ENCODE measurements around the gene ACBD4.

Gene ACBD4, protein sequence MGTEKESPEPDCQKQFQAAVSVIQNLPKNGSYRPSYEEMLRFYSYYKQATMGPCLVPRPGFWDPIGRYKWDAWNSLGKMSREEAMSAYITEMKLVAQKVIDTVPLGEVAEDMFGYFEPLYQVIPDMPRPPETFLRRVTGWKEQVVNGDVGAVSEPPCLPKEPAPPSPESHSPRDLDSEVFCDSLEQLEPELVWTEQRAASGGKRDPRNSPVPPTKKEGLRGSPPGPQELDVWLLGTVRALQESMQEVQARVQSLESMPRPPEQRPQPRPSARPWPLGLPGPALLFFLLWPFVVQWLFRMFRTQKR

DNA sequence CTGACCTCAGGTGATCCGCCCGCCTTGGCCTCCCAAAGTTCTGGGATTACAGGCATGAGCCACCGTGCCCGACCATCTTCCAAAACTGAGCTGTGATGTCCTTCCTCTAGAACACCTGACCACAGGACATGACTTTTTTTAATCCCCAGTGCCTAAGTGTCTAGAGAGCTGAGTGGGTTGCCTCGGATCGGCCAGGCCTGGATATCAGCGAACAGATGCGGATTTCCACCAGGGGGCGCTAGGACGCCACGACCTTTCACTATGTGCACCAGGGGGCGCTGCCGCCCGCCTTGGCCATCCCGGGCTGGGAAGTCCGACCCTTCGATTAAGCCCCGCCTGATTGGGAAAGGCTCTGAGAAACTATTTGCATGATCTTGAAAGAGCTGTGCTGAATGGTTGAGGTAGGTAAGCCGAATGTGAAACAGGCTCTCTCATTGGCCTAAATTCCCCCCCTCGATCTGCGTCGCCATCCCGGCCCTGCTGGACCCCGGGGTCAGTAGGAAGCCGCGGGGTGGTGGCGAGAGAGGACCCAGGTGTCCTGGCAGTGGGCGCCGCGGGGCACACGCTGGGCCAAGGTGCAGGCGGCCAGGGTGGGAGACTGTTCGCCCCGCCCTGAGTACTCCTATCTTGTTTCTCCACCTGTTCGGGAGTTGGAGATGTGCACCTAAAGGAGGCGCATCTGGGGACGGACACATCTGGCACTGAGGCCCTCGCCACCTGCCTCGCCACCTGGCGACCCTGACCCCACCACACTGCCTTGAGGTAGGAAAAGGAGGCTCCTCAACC lies at the start of gene ACBD4:
Gene ACBD4 (plus strand): TSS at position 496 of the 786 bp plus-strand sequence. CDS start 458 bp downstream, outside the sequence.
- intact Hi-C loops (cut with DNase I), result loop anchor here (1.0 to 10.0 kb wide), 2 partner anchors 62 to 361 kb away; no protein-coding TSS in a partner anchor
- DNase-seq, result peak; percentile 89 to 99 (median 94)

DNA sequence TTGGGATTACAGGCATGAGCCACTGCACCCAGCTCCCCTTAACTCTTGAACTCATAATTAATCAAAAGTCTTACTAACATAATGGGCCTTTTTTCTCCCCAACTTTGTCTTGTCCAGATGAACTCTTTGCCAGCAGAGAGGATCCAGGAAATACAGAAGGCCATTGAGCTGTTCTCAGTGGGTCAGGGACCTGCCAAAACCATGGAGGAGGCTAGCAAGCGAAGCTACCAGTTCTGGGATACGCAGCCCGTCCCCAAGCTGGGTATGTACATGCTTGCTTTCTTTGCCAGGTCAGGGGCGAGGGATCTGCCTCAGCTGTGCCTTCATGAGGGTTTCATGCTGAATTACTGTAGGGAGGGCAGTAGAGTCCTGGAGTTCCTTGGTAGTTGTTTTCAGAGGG lies 49.1 kb upstream of the ACBD4 start:
- peak in 2 of 10 donors; percentile 27 to 74 for DNase-seq
- intact Hi-C loops (cut with DNase I), result no loop called here

DNA sequence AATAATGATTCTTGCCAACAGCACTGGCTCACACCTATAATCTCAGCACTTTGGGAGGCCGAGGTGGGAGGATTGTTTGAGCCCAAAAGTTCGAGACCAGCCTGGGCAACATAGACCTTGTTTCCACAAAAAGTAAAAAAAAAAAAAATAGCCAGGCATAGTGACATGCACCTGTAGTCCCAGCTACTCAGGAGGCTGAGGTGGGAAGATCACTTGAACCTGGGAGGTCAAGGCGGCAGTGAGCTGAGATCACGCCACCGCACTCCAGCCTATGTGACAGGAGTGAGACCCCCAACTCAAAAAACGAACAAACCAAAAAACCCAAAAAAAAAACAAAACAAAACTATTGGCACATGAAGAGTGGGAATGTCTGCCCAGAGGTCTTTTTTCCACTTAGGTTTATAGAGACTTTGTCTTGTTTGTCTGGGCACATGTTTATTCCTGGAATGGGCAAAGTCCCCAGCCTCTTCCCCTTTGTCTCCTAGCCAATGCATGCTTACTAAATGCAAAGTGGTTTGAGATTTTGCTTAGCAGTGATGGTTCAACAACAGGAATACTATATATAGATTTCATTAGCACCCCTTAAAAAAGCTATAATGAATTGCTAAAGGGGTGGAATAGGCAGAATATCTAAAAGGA lies 48.5 kb upstream of the ACBD4 start:
- intact Hi-C loops (cut with DNase I), result no loop called here
- DNase-seq, result peak in 1 of 10 donors; percentile 8

DNA sequence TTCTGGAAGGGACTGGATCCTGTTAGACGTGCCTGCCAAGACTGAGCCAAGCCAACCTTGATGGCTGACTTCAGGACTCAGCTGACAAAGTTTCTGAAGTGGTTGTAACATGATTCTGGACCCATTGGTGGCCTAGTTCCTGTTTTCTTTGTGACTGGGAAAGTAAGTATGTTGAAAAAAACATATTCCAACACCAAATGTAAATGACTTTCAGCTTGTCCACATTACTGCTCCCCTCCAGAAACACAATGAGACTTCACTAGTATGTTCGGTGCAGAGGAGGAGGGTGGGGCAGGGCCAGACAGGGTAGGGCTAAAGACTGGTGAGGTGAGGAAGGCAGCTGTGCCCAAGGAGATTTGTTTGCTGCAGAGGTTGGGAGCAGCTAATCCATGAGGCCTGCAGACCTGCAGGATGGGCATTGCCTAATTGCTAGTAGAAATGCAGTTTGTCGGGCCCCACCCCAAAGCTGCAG lies 47.9 kb upstream of the ACBD4 start:
- peak in 2 of 10 donors; percentile 9 to 57 for DNase-seq
- intact Hi-C loops (cut with DNase I), result no loop called here

DNA sequence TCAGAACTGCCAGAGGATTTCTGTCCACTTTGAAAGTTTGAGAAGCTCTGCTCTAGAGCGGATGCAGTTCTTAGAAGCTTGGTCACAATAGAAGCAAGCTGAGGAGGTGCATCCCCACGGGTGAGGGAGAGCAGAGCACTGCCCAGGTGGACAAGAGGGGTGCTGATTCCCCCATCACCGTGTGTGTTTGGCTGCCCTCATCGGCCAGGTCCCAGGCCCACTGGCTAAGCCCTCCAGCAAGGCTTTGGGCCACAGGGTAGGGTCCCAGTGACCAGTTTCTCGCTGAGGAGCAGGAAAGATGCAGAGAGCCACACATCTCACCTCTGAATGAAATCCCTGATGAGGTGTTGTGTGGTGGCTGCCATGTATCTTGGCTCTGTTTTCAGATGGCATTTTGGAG lies 47.5 kb upstream of the ACBD4 start:
- DNase-seq, result peak in 2 of 10 donors; percentile 52 to 57
- intact Hi-C loops (cut with DNase I), result no loop called here

DNA sequence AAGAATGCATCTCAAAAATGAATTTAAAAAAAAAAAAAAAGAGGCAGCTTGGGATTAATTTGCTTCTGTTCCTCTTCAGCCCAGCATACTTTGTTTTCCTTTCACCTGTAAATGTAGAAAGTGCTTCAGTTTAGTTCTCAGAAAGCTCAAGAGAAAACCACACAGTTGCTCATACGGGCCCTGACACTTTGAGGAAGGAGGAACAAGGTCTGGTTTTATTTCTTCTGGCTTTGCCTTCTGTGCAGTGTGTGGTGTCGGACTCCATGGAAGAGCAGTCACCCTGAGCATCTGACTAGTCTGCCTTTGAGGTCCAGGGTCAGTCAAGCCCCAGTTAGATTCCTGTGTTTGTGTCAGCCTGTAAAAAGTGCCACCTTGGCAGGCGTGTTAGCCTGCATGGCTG lies 46.7 kb upstream of the ACBD4 start:
- intact Hi-C loops (cut with DNase I), result no loop called here
- DNase-seq, result no peak

DNA sequence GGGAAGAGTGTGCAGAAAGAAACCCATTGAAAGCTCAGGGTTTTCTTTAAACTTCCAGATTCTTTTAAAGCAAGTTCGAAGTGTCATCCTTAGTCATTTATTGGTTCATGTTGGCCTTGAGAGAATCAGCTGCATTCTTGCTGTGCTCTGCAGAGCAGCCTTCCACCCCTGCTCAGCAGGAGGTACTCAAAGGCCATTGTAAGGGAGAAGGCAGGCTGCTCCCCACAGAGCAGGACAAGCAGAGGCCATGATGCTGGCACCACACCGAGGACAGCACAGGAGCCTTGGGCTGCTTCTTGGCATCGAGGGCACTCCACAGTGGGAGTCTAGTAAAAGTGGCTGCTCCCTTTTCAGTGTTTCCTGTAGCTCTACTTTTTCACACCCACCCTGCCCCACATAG lies 44.8 kb upstream of the ACBD4 start:
- intact Hi-C loops (cut with DNase I), result loop anchor here (5.0 kb wide), 1 partner anchor 38 kb away; the partner anchor contains the start of gene DCAKD
- DNase-seq, result peak in 2 of 10 donors; percentile 61 to 79

DNA sequence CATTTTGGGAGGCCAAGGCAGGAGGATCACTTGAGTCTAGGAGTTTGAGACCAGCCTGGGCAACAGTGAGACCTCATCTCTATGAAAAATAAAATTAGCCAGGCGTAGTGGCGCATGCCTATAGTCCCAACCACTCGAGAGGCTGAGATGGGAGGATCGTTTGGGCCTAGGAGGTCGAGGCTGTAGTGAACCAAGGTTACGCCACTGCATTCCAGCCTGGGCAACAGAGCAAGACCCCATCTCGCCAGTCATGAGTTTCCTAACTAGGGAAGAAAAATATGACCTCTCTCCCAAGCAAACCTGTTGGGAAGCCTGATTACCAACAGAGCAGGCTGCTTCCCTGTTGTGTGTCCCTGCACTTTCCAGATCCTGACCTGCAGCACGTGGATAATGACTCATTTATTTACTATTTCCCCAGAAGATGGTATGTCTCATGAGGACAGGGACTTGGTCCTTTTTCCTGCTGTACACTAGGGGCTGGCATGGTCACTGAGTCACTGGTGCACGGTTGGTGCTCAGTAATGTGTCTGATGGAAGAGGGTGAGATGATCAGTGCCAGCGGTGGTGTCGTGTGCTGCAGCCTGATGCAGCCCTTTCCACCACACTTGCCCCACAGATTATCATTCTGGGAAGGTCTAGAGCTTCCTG lies 43.6 kb upstream of the ACBD4 start:
- DNase-seq, result peak in 2 of 10 donors; percentile 43 to 50
- intact Hi-C loops (cut with DNase I), result loop anchor here (2.0 to 5.0 kb wide), 2 partner anchors 31 to 40 kb away; partner anchors contain the start of genes DCAKD and NMT1

DNA sequence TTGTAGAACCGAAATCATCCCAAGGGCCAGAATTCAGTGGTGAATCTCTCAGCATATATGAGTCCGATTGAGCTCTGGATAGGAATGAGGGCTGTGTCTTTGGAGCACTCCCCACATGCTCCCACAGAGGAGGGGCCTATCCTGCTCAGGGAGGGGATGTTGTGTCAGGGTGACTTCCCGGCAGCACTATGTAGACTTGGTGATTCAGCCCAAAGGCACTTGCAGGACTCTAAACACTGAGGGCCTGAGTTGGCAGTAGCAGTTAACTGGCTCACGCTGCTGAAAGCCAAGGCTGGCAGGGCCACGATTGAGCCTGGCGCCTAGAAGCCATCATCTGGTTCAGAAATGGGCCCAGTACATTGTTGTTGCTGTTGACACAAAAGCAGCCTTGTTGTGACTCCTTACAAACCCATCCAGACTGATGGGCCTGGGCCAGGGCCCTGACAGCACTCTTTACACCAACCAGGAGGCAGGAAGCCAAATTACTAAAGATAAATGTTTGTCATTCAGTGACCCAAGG lies 42.5 kb upstream of the ACBD4 start:
- intact Hi-C loops (cut with DNase I), result loop anchor here (2.0 to 5.0 kb wide), 2 partner anchors 32 to 41 kb away; partner anchors contain the start of genes DCAKD and NMT1
- peak; percentile 81 to 98 (median 88) for DNase-seq

DNA sequence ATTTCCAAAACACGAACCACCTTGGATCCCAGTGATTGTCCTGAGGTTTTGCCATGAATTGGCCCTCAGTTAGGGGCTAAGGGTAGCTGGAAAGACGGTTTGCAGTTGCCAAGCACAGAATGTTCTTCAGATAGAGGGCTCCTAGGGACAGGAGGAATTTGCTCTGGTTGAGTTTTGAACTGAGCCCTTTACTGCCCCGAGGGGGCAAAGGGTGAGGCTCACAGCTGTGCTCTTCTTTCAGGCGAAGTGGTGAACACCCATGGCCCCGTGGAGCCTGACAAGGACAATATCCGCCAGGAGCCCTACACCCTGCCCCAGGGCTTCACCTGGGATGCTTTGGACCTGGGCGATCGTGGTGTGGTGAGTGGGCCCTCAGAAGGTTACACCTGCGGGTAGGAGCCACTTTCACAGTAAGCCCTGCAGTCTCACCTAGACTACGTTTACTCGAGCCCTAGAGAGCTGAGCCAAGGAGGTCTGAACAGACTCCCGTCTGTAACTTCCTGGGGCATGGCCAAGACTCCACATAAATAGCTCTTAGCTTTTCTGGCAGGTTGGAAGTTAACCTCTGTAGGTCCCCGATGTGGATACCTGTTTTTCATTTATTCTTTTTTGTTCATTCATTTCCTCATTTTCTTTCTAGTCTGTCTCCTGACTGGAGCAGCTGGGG lies 41.9 kb upstream of the ACBD4 start:
- intact Hi-C loops (cut with DNase I), result loop anchor here (2.0 to 5.0 kb wide), 2 partner anchors 33 to 41 kb away; partner anchors contain the start of genes DCAKD and NMT1
- peak in 2 of 10 donors; percentile 19 to 76 for DNase-seq

DNA sequence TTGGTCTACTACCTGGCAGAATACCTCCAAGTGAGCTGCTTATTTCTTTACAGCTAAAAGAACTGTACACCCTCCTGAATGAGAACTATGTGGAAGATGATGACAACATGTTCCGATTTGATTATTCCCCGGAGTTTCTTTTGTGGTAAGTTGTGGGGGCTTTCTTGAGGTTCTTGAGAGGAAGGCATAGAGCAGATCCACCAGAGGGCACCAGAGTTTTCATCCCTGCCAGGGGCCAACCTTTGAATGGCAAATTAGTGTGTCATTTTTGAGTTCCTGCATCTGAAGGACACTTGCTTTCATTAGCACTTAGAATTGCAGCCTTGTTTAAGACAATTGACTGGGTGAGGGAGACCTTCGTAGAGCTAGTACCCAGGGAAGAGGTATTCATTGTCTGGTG lies 39.3 kb upstream of the ACBD4 start:
- intact Hi-C loops (cut with DNase I), result loop anchor here (5.0 kb wide), 3 partner anchors 36 to 174 kb away; partner anchors contain the start of gene PLCD3
- DNase-seq, result peak in 1 of 10 donors; percentile 12

DNA sequence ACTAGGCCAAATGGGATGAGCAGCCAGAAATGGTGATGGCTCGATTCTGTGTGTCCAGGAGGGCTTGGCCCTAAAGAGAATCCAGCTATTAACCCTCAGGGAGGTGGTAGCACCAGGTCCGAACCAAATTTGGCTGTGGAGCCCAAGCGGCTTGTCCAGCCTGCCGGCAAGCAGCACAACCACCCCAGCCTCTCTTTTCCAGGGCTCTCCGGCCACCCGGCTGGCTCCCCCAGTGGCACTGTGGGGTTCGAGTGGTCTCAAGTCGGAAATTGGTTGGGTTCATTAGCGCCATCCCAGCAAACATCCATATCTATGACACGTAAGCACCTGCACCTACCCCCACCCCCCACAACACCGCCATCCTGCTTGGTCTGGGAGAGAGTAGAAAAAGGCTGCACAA lies 38.6 kb upstream of the ACBD4 start:
- peak in 1 of 10 donors; percentile 55 for DNase-seq
- intact Hi-C loops (cut with DNase I), result loop anchor here (5.0 kb wide), 3 partner anchors 35 to 175 kb away; partner anchors contain the start of gene PLCD3

DNA sequence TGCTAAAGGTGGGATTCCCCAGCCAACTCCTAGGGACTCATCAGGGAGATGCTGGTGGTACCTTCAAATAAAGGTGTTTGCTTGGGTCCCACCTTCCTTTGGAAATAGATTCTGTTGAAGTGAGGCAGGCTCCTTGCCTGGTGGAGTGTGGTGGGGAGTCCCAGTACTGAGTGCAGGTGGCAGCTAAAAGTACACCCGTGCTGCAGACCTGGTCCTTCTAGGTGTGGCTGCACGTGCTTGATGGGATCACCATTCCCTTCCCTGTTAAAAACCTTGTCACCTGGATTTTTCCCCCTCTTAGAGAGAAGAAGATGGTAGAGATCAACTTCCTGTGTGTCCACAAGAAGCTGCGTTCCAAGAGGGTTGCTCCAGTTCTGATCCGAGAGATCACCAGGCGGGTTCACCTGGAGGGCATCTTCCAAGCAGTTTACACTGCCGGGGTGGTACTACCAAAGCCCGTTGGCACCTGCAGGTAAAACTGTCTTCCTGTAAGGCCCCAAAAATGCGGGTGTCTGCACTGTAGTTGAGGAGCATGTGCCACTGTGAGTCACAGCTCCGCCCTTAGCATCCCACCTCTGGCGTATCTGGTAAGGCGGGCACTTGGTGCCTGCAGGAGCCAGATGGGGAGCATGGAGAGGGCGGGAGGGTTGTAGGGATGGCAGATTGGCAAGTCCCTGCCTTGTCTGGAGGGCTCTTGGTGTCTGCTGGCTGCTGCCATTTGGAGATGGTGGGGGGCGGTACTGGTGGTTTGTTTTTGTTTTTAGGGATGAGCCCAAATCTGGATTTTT lies 37.2 kb upstream of the ACBD4 start:
- intact Hi-C loops (cut with DNase I), result loop anchor here (5.0 kb wide), 3 partner anchors 34 to 176 kb away; partner anchors contain the start of gene PLCD3

DNA sequence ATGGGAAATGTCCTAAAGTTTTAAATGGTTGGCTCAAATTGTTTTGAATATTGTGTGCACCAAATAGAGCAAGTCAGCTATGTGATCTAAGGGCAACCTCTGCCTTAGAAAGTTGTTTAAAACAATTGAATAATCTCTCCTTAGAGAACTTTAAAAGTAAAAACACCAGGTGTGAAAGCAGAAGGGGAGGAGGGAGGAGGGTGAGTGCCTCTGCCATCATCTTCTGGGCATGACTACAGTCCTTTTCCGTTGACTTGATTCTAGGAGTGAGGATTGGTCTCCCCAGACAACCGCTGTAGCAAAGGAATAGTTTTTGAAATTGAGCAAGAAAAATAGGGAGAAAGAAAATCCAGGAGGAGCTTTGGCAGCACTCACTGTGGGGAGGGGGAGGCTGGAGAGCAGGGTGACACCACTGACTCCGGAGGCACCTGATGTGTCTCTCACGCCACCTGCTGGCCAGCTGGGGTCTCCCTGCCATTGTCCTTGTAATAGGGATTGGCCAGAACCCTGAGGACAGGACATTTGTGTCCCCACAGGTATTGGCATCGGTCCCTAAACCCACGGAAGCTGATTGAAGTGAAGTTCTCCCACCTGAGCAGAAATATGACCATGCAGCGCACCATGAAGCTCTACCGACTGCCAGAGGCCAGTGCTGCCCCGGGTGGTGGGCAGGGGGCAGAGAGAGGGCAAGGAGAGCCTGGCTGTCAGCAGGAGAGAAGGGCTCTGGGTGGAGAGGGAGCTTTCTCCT lies 36.4 kb upstream of the ACBD4 start:
- intact Hi-C loops (cut with DNase I), result loop anchor here (5.0 kb wide), 3 partner anchors 33 to 177 kb away; partner anchors contain the start of gene PLCD3
- DNase-seq, result peak; percentile 67 to 97 (median 84)

More for the DNA sequence above, 37.2 kb upstream of the ACBD4 start:
- peak in 1 of 10 donors; percentile 66 for DNase-seq

DNA sequence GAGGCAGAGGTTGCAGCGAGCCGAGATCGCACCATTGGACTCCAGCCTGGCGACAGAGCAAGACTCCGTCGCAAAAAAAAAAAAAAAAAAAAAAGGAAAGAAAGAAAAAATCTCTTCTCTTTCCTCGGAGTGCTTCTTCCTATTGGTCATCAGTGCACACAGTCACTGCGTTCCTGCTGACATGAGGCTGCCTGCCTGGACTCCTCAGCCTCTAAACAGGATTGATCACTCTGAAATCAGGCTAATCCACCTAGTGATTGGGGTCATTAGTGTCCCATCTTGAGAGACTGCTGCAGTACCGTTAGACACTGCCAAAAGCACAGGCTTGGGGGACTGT lies 34.0 kb upstream of the ACBD4 start:
- peak in 1 of 10 donors; percentile 40 for DNase-seq
- intact Hi-C loops (cut with DNase I), result no loop called here

DNA sequence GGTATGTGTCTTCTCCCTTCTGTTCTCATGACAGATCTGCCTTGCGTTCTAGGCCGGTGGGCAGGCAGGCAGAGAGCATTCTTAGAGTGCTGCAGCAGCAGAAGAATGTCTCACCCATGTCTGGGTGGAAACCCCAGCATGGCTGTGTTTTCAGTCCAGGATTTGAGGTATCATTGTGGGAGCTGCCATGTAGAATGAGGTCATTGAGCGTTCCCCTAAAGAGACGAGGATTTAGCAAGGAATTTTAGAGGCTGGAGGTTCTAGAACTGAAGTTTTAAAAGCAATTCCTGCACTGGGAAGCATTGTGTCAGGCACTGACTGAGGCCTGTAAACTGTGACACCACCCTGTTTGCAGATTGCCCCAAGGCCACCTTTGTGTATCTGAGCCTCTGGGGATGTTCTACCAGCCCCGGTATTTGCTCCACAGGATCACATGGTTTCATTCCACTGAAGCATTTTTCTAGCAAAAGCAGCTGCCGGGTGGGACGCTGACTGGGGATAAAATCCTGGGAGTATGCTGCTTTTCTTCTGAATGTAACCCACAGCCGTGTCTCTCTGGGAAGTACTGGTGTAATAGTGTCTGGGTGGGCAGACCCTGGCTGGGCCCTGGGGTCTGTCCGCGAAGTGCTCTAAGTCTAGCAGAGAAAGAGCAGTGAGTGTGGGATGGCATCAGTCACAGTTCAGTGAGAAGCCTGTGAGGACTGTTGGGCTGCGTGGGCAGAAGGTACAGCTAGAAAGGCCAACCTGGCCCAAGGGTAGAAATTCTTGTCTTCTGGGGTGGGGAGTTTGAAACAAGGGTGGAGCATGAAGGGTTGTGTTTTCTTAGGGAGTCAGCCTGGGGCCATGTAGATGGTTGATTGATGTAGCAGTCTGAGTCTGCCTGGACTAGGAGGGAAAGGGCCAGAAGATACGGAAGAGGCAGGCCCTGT lies 33.3 kb upstream of the ACBD4 start:
- intact Hi-C loops (cut with DNase I), result no loop called here
- DNase-seq, result peak in 1 of 10 donors; percentile 80

Data from posterior cingulate gyrus (tissue), 11 donors.